SK-N-SH treated with all-trans-retinoic acid at 6 μM for 48 hours (cell line): ENCODE measurements around the gene ERVW-1.
"Not testable (repeated sequence)": the region's sequence is repeated elsewhere in the genome, so short reads cannot be mapped to it uniquely, and the experiment has no call there.

Experiments used
- ARNTL ChIP-seq: fragments of 450-650 bp; formaldehyde crosslinking; IDR thresholded peaks from 2 replicates; pipeline ENCODE4 v1.5.0; 2020; ENCODE audit warnings: low read depth, mild to moderate bottlenecking, moderate library complexity, borderline replicate concordance
- CREB5 ChIP-seq: fragments of 250-450 bp; sonication (Bioruptor Pico); IDR thresholded peaks from 2 replicates; pipeline ENCODE4 v1.5.1; 2020; ENCODE audit warnings: low read depth, mild to moderate bottlenecking, moderate library complexity
- GLIS3 ChIP-seq: fragments of 250-450 bp; sonication (Bioruptor Pico); IDR thresholded peaks from 2 replicates; pipeline ENCODE4 v1.5.0; 2020; ENCODE audit warnings: mild to moderate bottlenecking, moderate library complexity
- ISL1 ChIP-seq: fragments of 250-450 bp; sonication (Bioruptor Pico); IDR thresholded peaks from 2 replicates; pipeline ENCODE4 v2.1.2; 2022; ENCODE audit warnings: mild to moderate bottlenecking, moderate library complexity
- POU6F1 ChIP-seq: fragments of 250-450 bp; sonication (Bioruptor Pico); IDR thresholded peaks from 2 replicates; pipeline ENCODE4 v1.8.0; 2021; ENCODE audit warnings: low read depth, mild to moderate bottlenecking, moderate library complexity, borderline replicate concordance
- RARB ChIP-seq: fragments of 250-450 bp; sonication (Bioruptor Pico); IDR thresholded peaks from 2 replicates; pipeline ENCODE4 v1.8.0; 2021; ENCODE audit warnings: mild to moderate bottlenecking, moderate library complexity
- TCF4 ChIP-seq: fragments of 250-450 bp; sonication (Bioruptor Pico); IDR thresholded peaks from 2 replicates; pipeline ENCODE4 v1.8.0; 2021; ENCODE audit warnings: mild to moderate bottlenecking, moderate library complexity, borderline replicate concordance
- TSHZ2 ChIP-seq: fragments of 250-450 bp; sonication (Bioruptor Pico); IDR thresholded peaks from 2 replicates; pipeline ENCODE4 v1.5.0; 2020; ENCODE audit warnings: mild to moderate bottlenecking, moderate library complexity
- ZC3H10 ChIP-seq: fragments of 250-450 bp; sonication (Bioruptor Pico); IDR thresholded peaks from 2 replicates; pipeline ENCODE4 v1.5.1; 2021; ENCODE audit warnings: mild to moderate bottlenecking, moderate library complexity
- ZFP3 ChIP-seq: fragments of 250-450 bp; sonication (Bioruptor Pico); IDR thresholded peaks from 2 replicates; pipeline ENCODE4 v1.5.0; 2020; ENCODE audit warnings: mild to moderate bottlenecking, moderate library complexity
- ZFP30 ChIP-seq: fragments of 450-650 bp; formaldehyde crosslinking; IDR thresholded peaks from 2 replicates; pipeline ENCODE4 v1.5.0; 2022; ENCODE audit warnings: mild to moderate bottlenecking, moderate library complexity
- ZNF565 ChIP-seq: fragments of 450-650 bp; formaldehyde crosslinking; conservative IDR thresholded peaks from 2 replicates; pipeline ENCODE4 v1.5.0; 2020; ENCODE audit warnings: low read depth, mild to moderate bottlenecking, moderate library complexity
- TF ChIP-seq, protein P1 (sequence below): fragments of 250-450 bp; sonication (Bioruptor Pico); IDR thresholded peaks from 2 replicates; pipeline ENCODE4 v1.8.0; 2020; ENCODE audit warnings: mild to moderate bottlenecking, moderate library complexity, borderline replicate concordance

DNA sequence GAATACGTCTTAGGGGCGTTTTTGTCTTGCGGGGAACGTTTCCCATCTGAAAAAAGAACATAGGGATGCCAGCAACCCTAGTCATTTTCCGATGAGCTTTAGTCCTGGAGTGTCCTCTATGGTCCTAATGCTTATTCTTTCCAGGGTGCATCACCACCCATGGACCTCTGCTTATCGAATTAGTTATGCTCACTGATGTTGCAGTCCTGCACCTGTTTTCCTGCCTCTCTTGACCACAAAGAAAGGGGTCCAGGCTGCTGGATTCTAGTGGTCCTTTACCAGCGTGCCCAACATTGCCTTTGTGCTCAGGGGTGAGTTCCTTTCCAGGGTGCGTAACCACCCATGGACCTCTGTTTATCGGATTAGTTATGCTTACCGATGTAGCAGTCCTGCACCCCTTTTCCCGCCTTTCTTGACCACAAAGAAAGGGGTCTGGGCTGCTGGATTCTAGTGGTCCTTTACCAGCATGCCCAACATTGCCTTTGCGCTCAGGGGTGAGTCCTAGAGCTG lies 2.4 kb downstream of the ERVW-1 start:
- not testable (repeated sequence) for TF ChIP-seq ARNTL (CRISPR knock-in tag); ZFP30 (CRISPR knock-in tag); POU6F1 (CRISPR knock-in tag); GLIS3; TCF4 (CRISPR knock-in tag); ZNF565 (CRISPR knock-in tag); TSHZ2 (CRISPR knock-in tag); ZFP3 (CRISPR knock-in tag); ZC3H10 (CRISPR knock-in tag); CREB5 (CRISPR knock-in tag); ISL1 (CRISPR knock-in tag); RARB
- TF ChIP-seq, protein P1, sequence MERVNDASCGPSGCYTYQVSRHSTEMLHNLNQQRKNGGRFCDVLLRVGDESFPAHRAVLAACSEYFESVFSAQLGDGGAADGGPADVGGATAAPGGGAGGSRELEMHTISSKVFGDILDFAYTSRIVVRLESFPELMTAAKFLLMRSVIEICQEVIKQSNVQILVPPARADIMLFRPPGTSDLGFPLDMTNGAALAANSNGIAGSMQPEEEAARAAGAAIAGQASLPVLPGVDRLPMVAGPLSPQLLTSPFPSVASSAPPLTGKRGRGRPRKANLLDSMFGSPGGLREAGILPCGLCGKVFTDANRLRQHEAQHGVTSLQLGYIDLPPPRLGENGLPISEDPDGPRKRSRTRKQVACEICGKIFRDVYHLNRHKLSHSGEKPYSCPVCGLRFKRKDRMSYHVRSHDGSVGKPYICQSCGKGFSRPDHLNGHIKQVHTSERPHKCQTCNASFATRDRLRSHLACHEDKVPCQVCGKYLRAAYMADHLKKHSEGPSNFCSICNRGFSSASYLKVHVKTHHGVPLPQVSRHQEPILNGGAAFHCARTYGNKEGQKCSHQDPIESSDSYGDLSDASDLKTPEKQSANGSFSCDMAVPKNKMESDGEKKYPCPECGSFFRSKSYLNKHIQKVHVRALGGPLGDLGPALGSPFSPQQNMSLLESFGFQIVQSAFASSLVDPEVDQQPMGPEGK (CRISPR knock-in tag) = not testable (repeated sequence)
